Pancreas (tissue), 10 donors: ENCODE results near the gene MAP2K6. TPM values are rescaled to one million over a fixed set of nuclear protein-coding genes. Genes with fewer than 3 reads are reported as not detected.

Experiments used
- ATAC-seq, 4 donors: fragments of 200-7000 bp; cut with Tn5 transposase; one replicate each; pipeline versions ENCODE4 v1.8.0 to v1.9.1; 2020; ENCODE audit warnings: mild to moderate bottlenecking in 4 of 4, moderate library complexity in 4 of 4
- DNase-seq, 6 donors: peaks; one replicate each; pipeline ENCODE4 v3.0.0-alpha.2; 2020
- FAIRE-seq: peaks from 2 replicates; lab custom pipeline; 2012; peaks lifted over from hg19 to GRCh38; lab: Jason Lieb, UNC
- H3K27ac ChIP-seq, 4 donors: fragments of 200-600 bp; sonication (generic); 1 replicate in 3 of 4; 2 replicates in 1 of 4; pipeline versions ENCODE4 v1.5.0 to v1.8.0; 2020
- H3K27me3 ChIP-seq, 4 donors: fragments of 200-600 bp; one replicate each; pipeline ENCODE4 v1.8.0; 2021
- H3K36me3 ChIP-seq, 3 donors: fragments of 200-600 bp; sonication (generic) in 1 of 3; one replicate each; pipeline versions ENCODE4 v1.5.0 to v1.8.0; 2020 to 2021
- H3K4me1 ChIP-seq, 3 donors: fragments of 200-600 bp; one replicate each; pipeline ENCODE4 v1.8.0; 2021
- H3K4me3 ChIP-seq, 4 donors: fragments of 200-600 bp; sonication (generic) in 2 of 4; one replicate each; pipeline versions ENCODE4 v1.5.0 to v1.8.0; 2020 to 2021
- H3K9me3 ChIP-seq, 4 donors: fragments of 200-600 bp; one replicate each; pipeline ENCODE4 v1.8.0; 2021
- WGBS, 2 donors: extraction: QIAGEN DNeasy Blood & Tissue Kit; methylation state at CpG; one replicate each; pipeline ENCODE4 v1.1.7; 2013; 5-methylcytosine and 5-hydroxymethylcytosine counted together
- intact Hi-C, 3 donors: fragments of 100-400 bp; cut with DNase I; formaldehyde crosslinking; loops; one replicate each; pipeline versions ENCODE4 v1.11.1 to v1.14.2; 2022
- polyA plus RNA-seq, 2 donors: library from polyadenylated mRNA; stranded (reverse); fragments of 200-250 nt; gene quantifications; one replicate each; pipeline ENCODE4 v1.2.3, GENCODE V29; 2013
- total RNA-seq, 6 donors: library from RNA; stranded (reverse); fragmentation: NEBNext Ultra II Directional in 4 of 6; extraction: Animal tissue kit (Norgen Biotek cat#: 25700) in 4 of 6; gene quantifications; one replicate each; pipeline versions ENCODE4 v1.2.1 to v1.2.4, GENCODE V29; 2021 to 2023
- TF ChIP-seq, protein P1 (sequence below), 4 donors: fragments of 200-600 bp; sonication (generic) in 3 of 4; IDR thresholded peaks; one replicate each; pipeline versions ENCODE4 v1.5.0 to v1.8.0; 2021; ENCODE audit warnings: antibody characterized with exemption in 4 of 4
- donor health status: healthy with polysubstance abuse.
- donor health status: DM: no; HTN: no; CAD: no; lungs with moderate emphysema.
- donor health status: DM: no; HTN: no; CAD: no.
- donor health status: control.
- donor health status: control.
- donor health status: Bipolar disorder and iron deficiency.
- donor health status: DM: yes; HTN: yes; CAD: no.
- donor health status: DM: no; HTN: no; CAD: no.
- donor health status: DM: no; HTN: no; CAD: no.
- donor health status: DM: yes; HTN: yes; CAD: no.

Gene MAP2K6
- total and polyA plus RNA-seq, 8 donors = 6.2 to 12.9 (median 9.0) TPM

GRCh38 chr17:69499318-69499717 lies 84.8 kb downstream of the MAP2K6 start:
- FAIRE-seq = no peak
- 44 to 47% methylated on average over 3 of the region's 3 CpGs for WGBS, 2 donors
- DNase-seq = no peak
- TF ChIP-seq, protein P1, sequence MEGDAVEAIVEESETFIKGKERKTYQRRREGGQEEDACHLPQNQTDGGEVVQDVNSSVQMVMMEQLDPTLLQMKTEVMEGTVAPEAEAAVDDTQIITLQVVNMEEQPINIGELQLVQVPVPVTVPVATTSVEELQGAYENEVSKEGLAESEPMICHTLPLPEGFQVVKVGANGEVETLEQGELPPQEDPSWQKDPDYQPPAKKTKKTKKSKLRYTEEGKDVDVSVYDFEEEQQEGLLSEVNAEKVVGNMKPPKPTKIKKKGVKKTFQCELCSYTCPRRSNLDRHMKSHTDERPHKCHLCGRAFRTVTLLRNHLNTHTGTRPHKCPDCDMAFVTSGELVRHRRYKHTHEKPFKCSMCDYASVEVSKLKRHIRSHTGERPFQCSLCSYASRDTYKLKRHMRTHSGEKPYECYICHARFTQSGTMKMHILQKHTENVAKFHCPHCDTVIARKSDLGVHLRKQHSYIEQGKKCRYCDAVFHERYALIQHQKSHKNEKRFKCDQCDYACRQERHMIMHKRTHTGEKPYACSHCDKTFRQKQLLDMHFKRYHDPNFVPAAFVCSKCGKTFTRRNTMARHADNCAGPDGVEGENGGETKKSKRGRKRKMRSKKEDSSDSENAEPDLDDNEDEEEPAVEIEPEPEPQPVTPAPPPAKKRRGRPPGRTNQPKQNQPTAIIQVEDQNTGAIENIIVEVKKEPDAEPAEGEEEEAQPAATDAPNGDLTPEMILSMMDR (IDR thresholded peaks at IDR 0.05) = no peak
- ATAC-seq = no peak
- Histone ChIP-seq H3K9me3 (no peaks in the 10 kb centered on the region), H3K4me3 (no peak overlapping the region), H3K4me1 (peaks cover 11 to 20% (median 18%) of the 10 kb centered on the region in 3 donors), H3K27me3 (no peaks in the 10 kb centered on the region), H3K36me3 (no peaks in the 10 kb centered on the region), H3K27ac (peak overlapping the region in 1 of 4 donors; percentile 1)
- intact Hi-C loops = no loop called here

DNA sequence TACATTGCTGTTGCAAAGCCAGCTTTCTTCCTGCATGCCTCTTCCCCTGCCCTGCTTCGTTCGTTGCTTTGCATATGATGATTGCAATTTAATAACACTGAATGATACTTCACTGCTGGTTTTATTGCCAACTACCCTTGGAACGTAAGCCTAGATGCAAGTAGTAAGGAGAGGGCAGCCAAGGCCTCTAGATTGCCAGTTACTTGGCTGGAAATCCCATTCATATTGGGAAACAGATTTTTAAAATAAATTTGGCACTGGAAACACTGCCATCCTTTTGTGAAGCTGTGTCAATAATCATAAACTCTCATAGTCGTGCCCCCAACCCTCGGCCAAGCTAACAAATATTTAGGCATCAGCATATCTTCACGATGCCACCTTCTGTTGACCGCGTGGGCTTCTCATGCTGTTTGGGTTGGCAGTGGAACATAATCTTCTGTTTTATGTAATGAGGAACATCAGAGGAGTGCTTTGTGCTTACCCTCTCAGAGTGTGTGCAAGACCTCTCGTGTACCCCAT lies 86.5 kb downstream of the MAP2K6 start:
- 11 to 13% methylated on average over 9 of the region's 9 CpGs for WGBS, 2 donors
- Histone ChIP-seq H3K4me3 (peak overlapping the region in 2 of 4 donors; percentile 27 to 40), H3K9me3 (no peaks in the 10 kb centered on the region), H3K27ac (peak overlapping the region; percentile 43 to 82 (median 59)), H3K27me3 (no peaks in the 10 kb centered on the region), H3K4me1 (peaks cover 11 to 23% (median 20%) of the 10 kb centered on the region in 3 donors), H3K36me3 (no peaks in the 10 kb centered on the region)
- DNase-seq (peak in 2 of 6 donors; percentile 28 to 46), ATAC-seq (peak; percentile 38 to 59 (median 46)), FAIRE-seq (no peak)
- intact Hi-C loops = no loop called here
- TF ChIP-seq, protein P1 (IDR thresholded peaks at IDR 0.05) = no peak

GRCh38 chr17:69501591-69502468 lies 87.3 kb downstream of the MAP2K6 start:
- no peak for FAIRE-seq
- TF ChIP-seq, protein P1 (IDR thresholded peaks at IDR 0.05) = no peak
- ATAC-seq = peak; percentile 75 to 87 (median 80)
- intact Hi-C loops = no loop called here
- 3 to 4% methylated on average over 14 of the region's 14 CpGs for WGBS, 2 donors
- Histone ChIP-seq H3K4me3 (peak overlapping the region in 3 of 4 donors; percentile 0 to 40 (median 27)), H3K27me3 (no peaks in the 10 kb centered on the region), H3K9me3 (no peaks in the 10 kb centered on the region), H3K36me3 (no peaks in the 10 kb centered on the region), H3K27ac (peak overlapping the region; percentile 43 to 82 (median 59)), H3K4me1 (peaks cover 11 to 23% (median 20%) of the 10 kb centered on the region in 3 donors)
- DNase-seq = peak in 4 of 6 donors; percentile 54 to 60 (median 55)

DNA sequence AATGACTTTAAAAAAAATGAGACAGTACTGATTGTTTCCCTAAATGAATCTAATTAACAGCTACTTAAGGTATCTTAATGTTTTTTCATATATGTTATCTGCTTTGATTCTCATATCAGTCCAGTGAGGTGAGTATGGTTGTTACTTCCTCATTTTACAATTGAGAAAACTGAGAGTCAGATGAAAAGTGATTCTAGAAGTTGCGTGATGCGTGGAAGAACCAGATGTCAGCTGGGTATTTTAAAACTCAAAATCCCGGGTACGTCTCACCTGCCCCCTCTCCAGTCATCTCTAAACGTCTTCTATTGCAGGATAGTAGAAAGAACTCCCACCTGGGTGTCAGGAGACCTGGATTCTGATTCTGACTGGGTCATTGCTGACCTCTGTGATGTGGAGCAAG lies 89.2 kb downstream of the MAP2K6 start:
- Histone ChIP-seq H3K27ac (no peak overlapping the region), H3K4me1 (peaks cover 11 to 23% (median 20%) of the 10 kb centered on the region in 3 donors), H3K27me3 (no peaks in the 10 kb centered on the region), H3K4me3 (no peak overlapping the region), H3K36me3 (no peaks in the 10 kb centered on the region), H3K9me3 (no peaks in the 10 kb centered on the region)
- no peak for DNase-seq
- no peak for ATAC-seq
- TF ChIP-seq, protein P1 (IDR thresholded peaks at IDR 0.05) = no peak
- 83% methylated on average over 5 of the region's 5 CpGs for WGBS, 2 donors
- intact Hi-C loops = no loop called here
- no peak for FAIRE-seq
